RWPE2 (cell line): Measurements from ENCODE around the gene OR4D5.

Experiments used
- ATAC-seq: fragments of 200-7000 bp; cut with Tn5 transposase; 3 replicates; pipeline ENCODE4 v1.9.1; 2021; ENCODE audit warnings: low read depth
- DNase-seq: peaks from one replicate; pipeline ENCODE4 v3.0.0-alpha.2; 2020; ENCODE audit warnings: low spot score
- H3K27ac ChIP-seq: fragments of 450-650 bp; 2 replicates; pipeline ENCODE4 v1.5.1; 2017; ENCODE audit warnings: mild to moderate bottlenecking; ENCODE audit not compliant: poor library complexity, severe bottlenecking
- H3K27me3 ChIP-seq: fragments of 250-450 bp; sonication (Bioruptor Pico); 2 replicates; pipeline ENCODE4 v1.5.1; 2021; ENCODE audit warnings: mild to moderate bottlenecking, moderate library complexity; ENCODE audit not compliant: insufficient read depth, poor library complexity, severe bottlenecking
- H3K36me3 ChIP-seq: fragments of 250-450 bp; sonication (Bioruptor Pico); 2 replicates; pipeline ENCODE4 v1.5.1; 2020; ENCODE audit warnings: low read depth, mild to moderate bottlenecking, moderate library complexity
- H3K4me1 ChIP-seq: fragments of 250-450 bp; sonication (Bioruptor Pico); 2 replicates; pipeline ENCODE4 v1.5.1; 2021; ENCODE audit warnings: mild to moderate bottlenecking, moderate library complexity; ENCODE audit not compliant: insufficient read depth, poor library complexity, severe bottlenecking
- H3K4me3 ChIP-seq: fragments of 250-450 bp; sonication (Bioruptor Pico); 2 replicates; pipeline ENCODE4 v1.5.1; 2021; ENCODE audit warnings: mild to moderate bottlenecking, moderate library complexity; ENCODE audit not compliant: severe bottlenecking
- H3K9me3 ChIP-seq: fragments of 250-450 bp; sonication (Bioruptor Pico); 2 replicates; pipeline ENCODE4 v1.5.1; 2021; ENCODE audit warnings: mild to moderate bottlenecking, moderate library complexity; ENCODE audit not compliant: severe bottlenecking
- CTCF ChIP-seq: fragments of 450-650 bp; IDR thresholded peaks from one replicate; pipeline ENCODE4 v1.5.1; 2017; ENCODE audit warnings: mild to moderate bottlenecking, moderate library complexity; ENCODE audit not compliant: poor library complexity, severe bottlenecking

Gene OR4D5

GRCh38 chr11:123943738-123944137 lies 4.3 kb downstream of the OR4D5 start, which contains the start of gene OR6T1:
TSS of gene OR6T1 (minus strand) at chr11:123943838. CDS start at chr11:123943838, 0 bp downstream.
- Histone ChIP-seq H3K4me3 (no peak within 1 kb of the TSS), H3K27ac (no peak within 1 kb of the TSS), H3K36me3 (no peaks in the 10 kb centered on the region), H3K27me3 (no peaks in the 10 kb centered on the region), H3K9me3 (no peaks in the 10 kb centered on the region), H3K4me1 (no peaks in the 10 kb centered on the region)
- DNase-seq (no peak), ATAC-seq (no peak)
- TF ChIP-seq CTCF: no peak

GRCh38 chr11:123945132-123945531 lies 5.7 kb downstream of the OR4D5 start:
- DNase-seq (no peak), ATAC-seq (no peak)
- Histone ChIP-seq H3K27ac (no peak overlapping the region), H3K9me3 (no peaks in the 10 kb centered on the region), H3K27me3 (no peaks in the 10 kb centered on the region), H3K36me3 (no peaks in the 10 kb centered on the region), H3K4me1 (no peaks in the 10 kb centered on the region), H3K4me3 (no peak overlapping the region)
- TF ChIP-seq CTCF: no peak

- no peaks in the 10 kb centered on the region for H3K9me3 ChIP-seq
- no peaks in the 10 kb centered on the region for H3K4me1 ChIP-seq
- ATAC-seq: no peak
- DNase-seq: no peak
- no peak overlapping the region for H3K4me3 ChIP-seq
- H3K27ac ChIP-seq: no peak overlapping the region
- no peaks in the 10 kb centered on the region for H3K27me3 ChIP-seq
- no peaks in the 10 kb centered on the region for H3K36me3 ChIP-seq
- no peak for TF ChIP-seq CTCF
Observed at GRCh38 chr11:123956752-123957151, 17.3 kb downstream of the OR4D5 start.

GRCh38 chr11:123973816-123974215 lies 34.4 kb downstream of the OR4D5 start:
- DNase-seq: no peak
- H3K27ac ChIP-seq: peak overlapping the region; percentile 98

More at GRCh38 chr11:123973816-123974215, 34.4 kb downstream of the OR4D5 start:
- no peaks in the 10 kb centered on the region for H3K36me3 ChIP-seq
- peaks cover 44% of the 10 kb centered on the region for H3K4me1 ChIP-seq
- no peaks in the 10 kb centered on the region for H3K27me3 ChIP-seq
- no peak for TF ChIP-seq CTCF
- no peak overlapping the region for H3K4me3 ChIP-seq
- ATAC-seq: peak; percentile 98
- H3K9me3 ChIP-seq: no peaks in the 10 kb centered on the region
